ENCODE data around the gene CPNE8.

Gene CPNE8

GRCh38 chr12:38844267-38844666, 61.1 kb downstream of the CPNE8 start:
- H3K4me3 ChIP-seq (ENCODE audit: low read length) = no peak overlapping the region
- DNase-seq (ENCODE audit: low read depth) = no peak
- no peak for TF ChIP-seq CTCF (IDR thresholded peaks at IDR 0.05; ENCODE audit: insufficient read depth, low read depth, low read length, missing control alignments)

GRCh38 chr12:38838056-38838850, 67.1 kb downstream of the CPNE8 start:
- DNase-seq (ENCODE audit: low read depth) = no peak
- no peak overlapping the region for H3K4me3 ChIP-seq (ENCODE audit: low read length)
- TF ChIP-seq CTCF (IDR thresholded peaks at IDR 0.05; ENCODE audit: insufficient read depth, low read depth, low read length, missing control alignments) = no peak

GRCh38 chr12:38831715-38832114, 73.7 kb downstream of the CPNE8 start:
- no peak for TF ChIP-seq CTCF (IDR thresholded peaks at IDR 0.05; ENCODE audit: insufficient read depth, low read depth, low read length, missing control alignments)
- DNase-seq (ENCODE audit: low read depth) = no peak
- no peak overlapping the region for H3K4me3 ChIP-seq (ENCODE audit: low read length)

GRCh38 chr12:38825006-38825405, 80.4 kb downstream of the CPNE8 start:
- no peak for DNase-seq (ENCODE audit: low read depth)
- TF ChIP-seq CTCF (IDR thresholded peaks at IDR 0.05; ENCODE audit: insufficient read depth, low read depth, low read length, missing control alignments) = no peak
- H3K4me3 ChIP-seq (ENCODE audit: low read length) = no peak overlapping the region

GRCh38 chr12:38823738-38824137, 81.7 kb downstream of the CPNE8 start:
- H3K4me3 ChIP-seq (ENCODE audit: low read length) = no peak overlapping the region
- DNase-seq (ENCODE audit: low read depth) = peak; percentile 7
- no peak for TF ChIP-seq CTCF (IDR thresholded peaks at IDR 0.05; ENCODE audit: insufficient read depth, low read depth, low read length, missing control alignments)

GRCh38 chr12:38823314-38823713, 82.1 kb downstream of the CPNE8 start:
- no peak for DNase-seq (ENCODE audit: low read depth)
- H3K4me3 ChIP-seq (ENCODE audit: low read length) = no peak overlapping the region
- no peak for TF ChIP-seq CTCF (IDR thresholded peaks at IDR 0.05; ENCODE audit: insufficient read depth, low read depth, low read length, missing control alignments)

GRCh38 chr12:38817942-38818341, 87.4 kb downstream of the CPNE8 start:
- TF ChIP-seq CTCF (IDR thresholded peaks at IDR 0.05; ENCODE audit: insufficient read depth, low read depth, low read length, missing control alignments) = no peak
- no peak overlapping the region for H3K4me3 ChIP-seq (ENCODE audit: low read length)
- DNase-seq (ENCODE audit: low read depth) = no peak

Data from epithelial cell of esophagus (primary cell).